GM12872 (cell line): Measurements from ENCODE around the gene ZNF888.

Source experiments
- CTCF ChIP-seq: IDR thresholded peaks from 3 replicates; pipeline ENCODE4 v1.5.1; 2011; ENCODE audit warnings: low read depth, mild to moderate bottlenecking, low read length, moderate library complexity; ENCODE audit not compliant: insufficient read depth

The ZNF888 gene

GRCh38 chr19:52935434-52935833 is 12.2 kb upstream of the ZNF888 start:
- no peak for TF ChIP-seq CTCF

- no peak for TF ChIP-seq CTCF
Measured at GRCh38 chr19:52923778-52924593, 758 bp upstream of the ZNF888 start.

- TF ChIP-seq CTCF, result no peak
Measured at GRCh38 chr19:52917531-52917930, 5.7 kb downstream of the ZNF888 start.

GRCh38 chr19:52910648-52911047 is 12.6 kb downstream of the ZNF888 start:
- no peak for TF ChIP-seq CTCF

- no peak for TF ChIP-seq CTCF
Measured at GRCh38 chr19:52901842-52902241, 21.4 kb downstream of the ZNF888 start.

- TF ChIP-seq CTCF, result no peak
Measured at GRCh38 chr19:52898101-52898500, 25.1 kb downstream of the ZNF888 start.

GRCh38 chr19:52897138-52897935 is 25.9 kb downstream of the ZNF888 start, which contains the start of gene ZNF320:
Gene ZNF320, minus strand, starts transcription at chr19:52897635. Its CDS starts 7,380 bp downstream, at chr19:52890255.
- no peak for TF ChIP-seq CTCF
